OCI-LY7 (cell line): ENCODE measurements around the gene CDK6. TPM values are rescaled to one million over a fixed set of nuclear protein-coding genes. Genes with fewer than 3 reads are reported as not detected.

ENCODE experiments used
- BruUV-seq: library from RNA; stranded (reverse); fragments of 400-500 nt; replicated peaks from 2 replicates; lab custom pipeline; 2021; lab: Mats Ljungman, UMichigan
- CTCF ChIA-PET: fragments of 300-600 bp; sonication (Branson Sonifier 250); formaldehyde crosslinking; loops from one replicate; lab custom pipeline; 2022; ENCODE audit warnings: antibody characterized with exemption; ENCODE audit not compliant: unreplicated experiment; lab: Charles Lee
- POLR2A ChIA-PET: fragments of 300-600 bp; sonication (Branson Sonifier 250); formaldehyde crosslinking; loops from one replicate; lab custom pipeline; 2022; ENCODE audit warnings: antibody characterized with exemption; lab: Charles Lee
- DNase-seq: peaks from one replicate; pipeline ENCODE4 v3.0.0-alpha.2; 2015; ENCODE audit warnings: low spot score
- H2AFZ ChIP-seq: fragments of 200-600 bp; sonication (generic), shearing (Covaris generic); 2 replicates; pipeline ENCODE4 v1.6.1; 2014; ENCODE audit warnings: mild to moderate bottlenecking, antibody characterized with exemption, low read length, moderate library complexity
- H3K27ac ChIP-seq: fragments of 200-600 bp; sonication (generic); 2 replicates; pipeline ENCODE4 v1.5.1; 2014; ENCODE audit warnings: mixed run types, low read depth, mild to moderate bottlenecking, moderate library complexity, low read length, inconsistent platforms; ENCODE audit not compliant: poor library complexity, severe bottlenecking
- H3K36me3 ChIP-seq: fragments of 200-600 bp; sonication (generic); 2 replicates; pipeline ENCODE4 v1.6.1; 2014; ENCODE audit warnings: mild to moderate bottlenecking, antibody characterized with exemption, low read length, moderate library complexity, mixed read lengths; ENCODE audit not compliant: insufficient read depth
- H3K4me1 ChIP-seq: fragments of 200-600 bp; sonication (generic); 2 replicates; pipeline ENCODE4 v1.5.1; 2014; ENCODE audit warnings: mild to moderate bottlenecking, low read length; ENCODE audit not compliant: insufficient read depth, poor library complexity, severe bottlenecking
- H3K4me2 ChIP-seq: fragments of 200-600 bp; sonication (generic); 2 replicates; pipeline ENCODE4 v1.6.1; 2014; ENCODE audit warnings: mild to moderate bottlenecking, low read length
- H3K4me3 ChIP-seq: fragments of 200-600 bp; sonication (generic); 2 replicates; pipeline ENCODE4 v1.5.1; 2014; ENCODE audit warnings: mild to moderate bottlenecking, low read depth, low read length; ENCODE audit not compliant: poor library complexity, severe bottlenecking
- H3K79me2 ChIP-seq: fragments of 200-600 bp; sonication (generic); 2 replicates; pipeline ENCODE4 v1.6.1; 2016; ENCODE audit warnings: low read depth, mild to moderate bottlenecking, low read length, moderate library complexity, mixed read lengths; ENCODE audit not compliant: insufficient read depth
- H3K9me2 ChIP-seq: fragments of 200-600 bp; sonication (generic); 2 replicates; pipeline ENCODE4 v1.6.1; 2016; ENCODE audit warnings: mild to moderate bottlenecking, low read length, mixed read lengths; ENCODE audit not compliant: insufficient read depth
- H3K9me3 ChIP-seq: fragments of 200-600 bp; sonication (generic); 2 replicates; pipeline ENCODE4 v1.6.1; 2014; ENCODE audit warnings: mild to moderate bottlenecking, mixed run types, low read length, mixed read lengths
- H4K20me1 ChIP-seq: fragments of 200-600 bp; sonication (generic); 2 replicates; pipeline ENCODE4 v1.6.1; 2014; ENCODE audit warnings: mild to moderate bottlenecking, antibody characterized with exemption, low read length, moderate library complexity, mixed read lengths; ENCODE audit not compliant: insufficient read depth
- EZH2phosphoT487 ChIP-seq: fragments of 200-600 bp; sonication (generic); IDR thresholded peaks from 2 replicates; pipeline ENCODE4 v1.6.1; 2018; ENCODE audit warnings: low read depth, borderline replicate concordance, mild to moderate bottlenecking, mixed run types, antibody characterized with exemption, low read length, moderate library complexity, mixed read lengths
- intact Hi-C: fragments of 100-400 bp; cut with micrococcal nuclease; formaldehyde crosslinking; loops from one replicate; pipeline ENCODE4 v1.10.0; 2022; ENCODE audit not compliant: unreplicated experiment
- total RNA-seq, 2 experiments: library from RNA; depleted of rRNA in 1 of 2; stranded (reverse); fragments of >200 nt in 1 of 2; shearing (Covaris generic) in 1 of 2; gene quantifications; 2 replicates each; pipeline ENCODE4 v1.2.3, GENCODE V29; 2014 to 2022
- TF ChIP-seq, protein P1 (sequence below): fragments of 200-600 bp; sonication (generic); conservative IDR thresholded peaks from 2 replicates; pipeline ENCODE4 v1.5.1; 2014; ENCODE audit warnings: mild to moderate bottlenecking, antibody characterized with exemption, low read length, moderate library complexity, mixed read lengths

Gene CDK6
- total RNA-seq, 2 experiments from 2014 or later = 35.5 to 44.1 TPM

DNA sequence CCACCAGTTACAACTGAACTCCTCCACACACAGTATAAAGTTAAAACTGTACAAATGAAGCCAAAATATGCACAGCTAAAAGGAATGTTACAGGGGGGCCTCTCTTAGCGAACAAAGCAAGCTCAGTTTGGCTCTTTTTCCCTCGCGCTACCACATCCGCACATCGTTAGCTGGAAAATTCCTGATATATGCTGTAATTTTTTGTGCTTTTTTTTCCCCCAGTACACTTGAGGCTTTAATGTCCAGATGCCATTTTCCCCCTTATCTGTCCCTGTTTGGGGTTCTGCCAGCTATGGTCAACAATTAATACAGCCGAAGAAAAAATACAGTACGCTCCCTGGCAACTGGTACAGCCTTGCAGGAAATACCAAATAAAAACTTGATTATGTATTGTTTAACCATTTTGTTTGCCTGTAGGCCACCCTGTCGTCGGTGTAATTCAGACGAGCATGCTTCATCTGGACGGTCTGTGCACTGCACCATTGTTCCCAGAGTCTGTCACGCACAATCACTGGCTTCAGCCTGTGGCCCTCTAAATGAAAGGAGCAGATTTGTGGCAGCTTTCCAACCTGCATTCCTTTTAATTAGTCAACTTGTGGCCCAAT lies 138.0 kb downstream of the CDK6 start:
- no peaks in the 10 kb centered on the region for H3K79me2 ChIP-seq
- H2AFZ ChIP-seq = no peak overlapping the region
- BruUV-seq = no TSS peak
- H3K4me1 ChIP-seq = no peaks in the 10 kb centered on the region
- no peak overlapping the region for H3K4me3 ChIP-seq
- 0 out of 2 replicates have a peak, but pooled peaks cover 3% of the 10 kb centered on the region for H3K36me3 ChIP-seq
- no peaks in the 10 kb centered on the region for H3K9me2 ChIP-seq
- ChIA-PET POLR2A (interaction anchor here (0.6 to 2.0 kb wide), 3 partner anchors 22 to 157 kb away, joined by 3 to 6 read pairs (median 3); no protein-coding TSS in a partner anchor), CTCF (no interaction called here)
- H3K4me2 ChIP-seq = no peak overlapping the region
- intact Hi-C loops = loop anchor here (10.0 kb wide), 1 partner anchor 86 kb away; no protein-coding TSS in a partner anchor
- H3K9me3 ChIP-seq = no peaks in the 10 kb centered on the region; the same call in 1 of the 2 replicates
- no peaks in the 10 kb centered on the region for H4K20me1 ChIP-seq
- TF ChIP-seq EZH2phosphoT487 = no peak
- TF ChIP-seq, protein P1, sequence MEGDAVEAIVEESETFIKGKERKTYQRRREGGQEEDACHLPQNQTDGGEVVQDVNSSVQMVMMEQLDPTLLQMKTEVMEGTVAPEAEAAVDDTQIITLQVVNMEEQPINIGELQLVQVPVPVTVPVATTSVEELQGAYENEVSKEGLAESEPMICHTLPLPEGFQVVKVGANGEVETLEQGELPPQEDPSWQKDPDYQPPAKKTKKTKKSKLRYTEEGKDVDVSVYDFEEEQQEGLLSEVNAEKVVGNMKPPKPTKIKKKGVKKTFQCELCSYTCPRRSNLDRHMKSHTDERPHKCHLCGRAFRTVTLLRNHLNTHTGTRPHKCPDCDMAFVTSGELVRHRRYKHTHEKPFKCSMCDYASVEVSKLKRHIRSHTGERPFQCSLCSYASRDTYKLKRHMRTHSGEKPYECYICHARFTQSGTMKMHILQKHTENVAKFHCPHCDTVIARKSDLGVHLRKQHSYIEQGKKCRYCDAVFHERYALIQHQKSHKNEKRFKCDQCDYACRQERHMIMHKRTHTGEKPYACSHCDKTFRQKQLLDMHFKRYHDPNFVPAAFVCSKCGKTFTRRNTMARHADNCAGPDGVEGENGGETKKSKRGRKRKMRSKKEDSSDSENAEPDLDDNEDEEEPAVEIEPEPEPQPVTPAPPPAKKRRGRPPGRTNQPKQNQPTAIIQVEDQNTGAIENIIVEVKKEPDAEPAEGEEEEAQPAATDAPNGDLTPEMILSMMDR = no peak
- no peak for DNase-seq
- H3K27ac ChIP-seq = no peak overlapping the region

GRCh38 chr7:92697414-92697813 lies 139.0 kb downstream of the CDK6 start:
- H3K27ac ChIP-seq = no peak overlapping the region
- intact Hi-C loops = loop anchor here (10.0 kb wide), 1 partner anchor 87 kb away; no protein-coding TSS in a partner anchor
- H3K4me3 ChIP-seq = no peak overlapping the region
- no peaks in the 10 kb centered on the region for H3K9me2 ChIP-seq
- ChIA-PET POLR2A (interaction anchor here (0.6 to 0.7 kb wide), 2 partner anchors 507 to 755 kb away, joined by 3 to 4 read pairs; no protein-coding TSS in a partner anchor), CTCF (no interaction called here)
- no peaks in the 10 kb centered on the region for H3K79me2 ChIP-seq
- TF ChIP-seq, protein P1 = no peak
- TF ChIP-seq EZH2phosphoT487 = no peak
- H3K4me2 ChIP-seq = no peak overlapping the region
- no peaks in the 10 kb centered on the region for H3K4me1 ChIP-seq
- BruUV-seq = no TSS peak
- no peaks in the 10 kb centered on the region; the same call in 1 of the 2 replicates for H3K9me3 ChIP-seq
- no peaks in the 10 kb centered on the region for H4K20me1 ChIP-seq
- H2AFZ ChIP-seq = no peak overlapping the region
- no peak for DNase-seq
- 0 out of 2 replicates have a peak, but pooled peaks cover 3% of the 10 kb centered on the region for H3K36me3 ChIP-seq

DNA sequence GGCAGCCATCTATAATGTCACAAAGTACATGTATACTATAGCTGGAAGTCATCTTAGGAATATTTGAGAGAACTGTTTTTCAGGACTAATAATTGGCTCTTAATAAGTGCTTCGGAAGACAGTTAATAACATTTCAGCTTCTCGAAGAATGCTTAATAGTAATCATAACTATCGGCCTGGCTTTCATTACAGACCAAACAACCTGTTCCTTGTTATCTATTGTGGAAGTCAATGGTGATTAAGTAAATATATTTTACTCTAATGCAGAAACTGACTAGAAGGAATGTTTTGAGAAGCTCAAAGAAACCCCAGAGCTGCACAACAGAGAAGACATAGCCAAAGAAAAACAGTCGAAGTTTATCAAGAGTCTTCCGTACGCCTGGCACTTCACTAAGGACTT lies 139.4 kb downstream of the CDK6 start:
- ChIA-PET CTCF (no interaction called here), POLR2A (interaction anchor here (0.6 to 0.7 kb wide), 2 partner anchors 508 to 756 kb away, joined by 3 to 4 read pairs; no protein-coding TSS in a partner anchor)
- H3K27ac ChIP-seq = no peak overlapping the region
- no TSS peak for BruUV-seq
- H2AFZ ChIP-seq = no peak overlapping the region
- TF ChIP-seq EZH2phosphoT487 = no peak
- TF ChIP-seq, protein P1 = no peak
- no peaks in the 10 kb centered on the region for H3K9me2 ChIP-seq
- H3K79me2 ChIP-seq = no peaks in the 10 kb centered on the region
- no peaks in the 10 kb centered on the region for H3K4me1 ChIP-seq
- no peaks in the 10 kb centered on the region; the same call in 1 of the 2 replicates for H3K9me3 ChIP-seq
- no peak overlapping the region for H3K4me3 ChIP-seq
- intact Hi-C loops = loop anchor here (10.0 kb wide), 1 partner anchor 88 kb away; no protein-coding TSS in a partner anchor
- H3K36me3 ChIP-seq = 0 out of 2 replicates have a peak, but pooled peaks cover 3% of the 10 kb centered on the region
- no peak for DNase-seq
- H4K20me1 ChIP-seq = no peaks in the 10 kb centered on the region
- H3K4me2 ChIP-seq = no peak overlapping the region
